GM21526 (cell line): ENCODE data around the gene RAPGEF1.

Experiments
- ATAC-seq: cut with Tn5 transposase; IDR thresholded peaks from one replicate; pipeline ENCODE4 v1.9.1; 2021; ENCODE audit warnings: moderate library complexity; ENCODE audit not compliant: unreplicated experiment, low FRiP score

Gene RAPGEF1

DNA sequence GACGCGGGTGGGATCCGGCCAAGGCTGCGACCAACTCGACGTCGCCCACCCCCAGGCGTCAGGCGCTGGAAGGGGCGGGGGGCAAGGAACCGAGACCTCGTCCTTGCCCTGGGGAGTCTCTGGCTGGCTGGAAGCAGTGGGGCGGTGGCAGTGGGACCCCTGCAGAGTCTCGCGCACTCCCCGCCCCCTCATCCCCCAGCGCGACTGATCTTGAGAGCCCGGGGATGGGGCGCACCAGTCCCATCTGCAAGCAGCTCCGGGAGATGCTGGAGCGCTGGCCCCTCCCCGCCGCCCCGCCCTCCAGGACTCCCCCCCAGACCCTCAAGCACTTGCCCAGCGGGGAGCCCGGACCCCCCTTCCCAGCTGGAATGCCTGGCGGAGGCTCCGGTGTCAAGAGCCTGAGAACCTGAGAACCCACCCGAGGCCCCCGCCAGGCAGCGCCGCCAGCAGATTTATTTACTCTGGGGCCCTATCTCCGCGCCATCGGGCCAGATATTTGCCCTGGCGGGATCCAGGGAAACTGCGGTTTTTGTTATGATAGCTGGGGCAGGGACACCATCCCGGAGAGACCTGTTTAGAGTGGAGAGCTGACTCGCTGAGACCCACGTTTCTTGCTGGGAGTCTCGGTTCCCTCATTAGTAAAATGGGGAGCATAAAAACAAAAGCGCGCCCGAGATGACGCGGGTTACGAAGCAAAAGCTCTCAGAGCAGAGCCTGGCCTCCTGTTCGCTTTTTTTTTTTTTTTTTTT is 193.4 kb downstream of the RAPGEF1 start:
- no peak for ATAC-seq

DNA sequence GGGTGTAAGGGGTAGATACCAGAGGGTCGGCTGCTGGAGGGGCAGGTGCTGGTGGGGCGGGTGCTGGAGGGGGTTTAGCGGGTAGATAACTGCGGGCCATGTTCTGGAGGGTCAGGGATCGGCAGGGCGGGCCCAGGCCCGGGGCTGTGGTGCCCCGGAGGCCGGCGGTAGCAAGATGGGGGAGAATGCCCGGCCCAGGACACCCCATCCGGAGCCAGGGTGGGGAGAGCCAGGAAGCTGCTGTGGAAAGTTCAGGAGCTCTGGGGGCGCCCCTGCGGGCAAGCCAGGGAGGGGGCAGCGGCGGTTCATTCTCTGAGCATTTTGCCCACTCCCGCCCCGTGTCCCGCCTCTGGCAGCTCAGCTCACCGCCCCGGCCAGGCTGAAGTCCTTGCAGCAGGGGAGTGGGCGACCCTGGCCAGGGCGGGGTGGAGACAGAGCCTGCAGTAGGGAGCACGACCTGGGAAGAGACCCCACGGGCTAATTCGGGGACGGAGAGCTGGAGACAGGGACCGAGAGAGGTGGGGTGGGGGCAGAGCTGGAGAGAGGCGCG is 194.0 kb downstream of the RAPGEF1 start:
- ATAC-seq: no peak

DNA sequence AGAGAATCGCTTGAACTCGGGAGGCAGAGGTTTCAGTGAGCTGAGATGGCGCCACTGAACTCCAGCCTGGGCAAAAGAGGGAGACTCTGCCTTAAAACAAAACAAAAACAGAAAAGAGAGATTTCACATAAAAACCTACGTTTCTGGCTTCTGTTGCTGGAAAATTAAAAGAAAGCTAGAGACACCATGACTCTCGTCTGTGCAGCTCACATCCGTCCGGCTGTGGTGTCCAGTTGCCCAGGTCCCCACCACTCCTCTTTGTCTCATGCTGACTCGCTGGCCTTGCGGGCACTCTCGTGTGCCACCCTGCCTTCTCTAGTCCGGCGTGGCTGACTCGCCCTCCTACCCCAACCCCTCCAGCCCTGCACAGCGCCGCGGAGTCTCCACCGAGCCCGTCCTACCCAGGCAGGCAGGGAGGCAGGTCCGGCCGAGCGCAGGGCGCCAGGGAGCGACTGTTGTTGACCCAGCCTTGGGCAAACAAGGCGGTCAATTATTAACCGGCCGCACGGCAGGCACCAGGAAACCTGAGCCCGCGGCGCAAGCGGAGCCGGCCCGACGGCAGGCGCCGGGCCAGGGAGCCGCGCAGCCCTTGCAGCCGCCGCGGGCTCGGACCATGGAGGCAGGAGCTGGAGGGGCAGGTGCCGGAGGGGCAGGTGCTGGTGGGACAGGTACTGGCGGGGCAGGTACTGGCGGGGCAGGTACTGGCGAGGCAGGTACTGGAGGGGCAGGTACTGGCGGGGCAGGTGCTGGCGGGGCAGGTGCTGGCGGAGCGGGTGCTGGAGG is 194.7 kb downstream of the RAPGEF1 start, which contains the start of gene PRRT1B:
Gene PRRT1B, plus strand, starts transcription at position 521 of the 783 bp plus-strand sequence. Its CDS starts 93 bp downstream, at position 614.
- no peak for ATAC-seq

DNA sequence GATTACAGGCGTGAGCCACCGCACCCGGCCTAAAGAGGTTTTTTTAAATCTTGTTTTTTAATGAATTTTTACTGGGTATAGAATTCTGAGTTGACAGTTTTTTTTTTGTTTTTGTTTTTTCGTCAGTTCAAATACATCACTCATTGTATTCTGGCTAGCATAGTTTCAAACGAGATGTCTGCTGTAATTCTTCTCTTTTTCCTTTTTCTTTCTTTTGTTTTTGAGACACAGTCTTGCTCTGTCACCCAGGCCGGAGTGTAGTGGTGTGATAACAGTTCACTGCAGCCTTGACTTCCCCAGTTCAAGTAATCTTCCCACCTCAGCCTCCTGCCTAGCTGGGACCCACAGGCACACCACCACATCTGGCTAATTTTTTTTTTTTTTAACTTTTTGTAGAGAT is 196.7 kb downstream of the RAPGEF1 start:
- ATAC-seq: no peak

DNA sequence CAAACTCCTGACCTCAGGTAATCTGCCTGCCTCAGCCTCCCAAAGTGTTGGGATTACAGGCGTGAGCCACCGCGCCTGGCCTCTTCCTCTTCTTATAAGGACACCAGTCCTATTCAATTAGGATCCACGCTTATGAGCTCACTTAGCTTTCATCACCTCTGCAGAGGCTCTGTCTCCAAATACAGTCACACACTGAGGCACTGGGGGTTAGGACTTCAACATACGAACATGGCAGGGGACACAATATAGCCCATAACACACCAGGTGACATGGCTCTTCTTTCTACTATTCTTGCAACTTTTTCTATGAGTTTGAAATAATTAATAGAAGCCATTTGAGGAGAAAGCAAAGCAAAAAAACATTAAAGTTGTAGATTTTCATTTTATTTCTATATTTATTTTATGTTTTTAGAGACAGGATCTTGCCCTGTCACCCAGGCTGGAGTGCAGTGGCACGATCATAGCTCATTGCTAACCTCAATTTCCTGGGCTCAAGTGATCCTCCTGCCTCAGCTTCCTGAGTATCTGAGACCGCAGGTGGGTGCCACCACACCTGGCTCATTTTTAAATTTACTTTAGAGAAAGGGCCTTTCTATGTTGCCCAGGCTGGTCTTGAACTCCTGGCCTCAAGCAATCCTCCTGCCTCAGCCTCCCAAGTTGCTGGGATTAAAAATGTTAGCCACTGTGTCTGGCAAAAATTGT is 200.5 kb downstream of the RAPGEF1 start:
- ATAC-seq: no peak

DNA sequence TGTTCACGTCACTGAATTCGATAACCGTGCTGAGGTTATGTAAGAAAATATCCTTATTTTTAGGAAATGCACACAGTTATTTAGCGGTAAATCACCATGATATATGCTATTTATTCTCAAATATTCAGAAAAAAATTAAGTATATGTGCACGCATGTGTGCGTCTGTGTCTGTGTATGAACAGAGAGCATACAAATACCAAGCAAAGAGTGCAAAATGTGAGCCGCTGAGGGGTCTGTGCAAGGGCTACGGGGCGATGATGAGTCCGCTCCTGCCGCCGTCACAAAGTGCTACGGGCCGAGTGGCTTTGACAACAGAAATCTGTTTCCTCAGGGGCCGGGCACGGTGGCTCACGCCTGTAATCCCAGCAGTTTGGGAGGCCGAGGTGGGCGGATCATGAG is 201.9 kb downstream of the RAPGEF1 start:
- ATAC-seq: no peak

DNA sequence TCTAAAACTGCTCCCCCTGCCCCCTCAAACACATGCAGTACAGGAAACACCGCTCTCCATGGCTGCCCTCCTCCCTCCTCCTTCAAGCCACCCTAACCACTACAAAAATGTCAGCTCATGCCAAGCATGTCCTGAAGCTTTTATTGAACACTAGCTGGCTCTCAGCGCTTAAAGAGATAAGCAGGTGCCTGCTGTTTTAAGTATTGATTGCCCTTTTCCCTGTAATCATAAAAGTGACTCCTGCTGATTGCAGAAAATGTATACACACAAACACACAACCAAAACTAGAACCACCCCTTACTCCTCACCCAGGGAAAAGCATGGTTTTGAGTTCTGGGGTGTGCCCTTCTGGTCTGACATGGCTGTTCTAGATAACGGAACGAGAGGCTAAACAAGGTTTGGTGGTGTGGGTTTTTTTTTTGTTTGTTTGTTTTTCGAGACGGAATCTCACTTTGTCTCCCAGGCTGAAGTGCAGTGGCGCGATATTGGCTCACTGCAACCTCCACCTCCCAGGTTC is 205.1 kb downstream of the RAPGEF1 start:
- ATAC-seq: no peak

DNA sequence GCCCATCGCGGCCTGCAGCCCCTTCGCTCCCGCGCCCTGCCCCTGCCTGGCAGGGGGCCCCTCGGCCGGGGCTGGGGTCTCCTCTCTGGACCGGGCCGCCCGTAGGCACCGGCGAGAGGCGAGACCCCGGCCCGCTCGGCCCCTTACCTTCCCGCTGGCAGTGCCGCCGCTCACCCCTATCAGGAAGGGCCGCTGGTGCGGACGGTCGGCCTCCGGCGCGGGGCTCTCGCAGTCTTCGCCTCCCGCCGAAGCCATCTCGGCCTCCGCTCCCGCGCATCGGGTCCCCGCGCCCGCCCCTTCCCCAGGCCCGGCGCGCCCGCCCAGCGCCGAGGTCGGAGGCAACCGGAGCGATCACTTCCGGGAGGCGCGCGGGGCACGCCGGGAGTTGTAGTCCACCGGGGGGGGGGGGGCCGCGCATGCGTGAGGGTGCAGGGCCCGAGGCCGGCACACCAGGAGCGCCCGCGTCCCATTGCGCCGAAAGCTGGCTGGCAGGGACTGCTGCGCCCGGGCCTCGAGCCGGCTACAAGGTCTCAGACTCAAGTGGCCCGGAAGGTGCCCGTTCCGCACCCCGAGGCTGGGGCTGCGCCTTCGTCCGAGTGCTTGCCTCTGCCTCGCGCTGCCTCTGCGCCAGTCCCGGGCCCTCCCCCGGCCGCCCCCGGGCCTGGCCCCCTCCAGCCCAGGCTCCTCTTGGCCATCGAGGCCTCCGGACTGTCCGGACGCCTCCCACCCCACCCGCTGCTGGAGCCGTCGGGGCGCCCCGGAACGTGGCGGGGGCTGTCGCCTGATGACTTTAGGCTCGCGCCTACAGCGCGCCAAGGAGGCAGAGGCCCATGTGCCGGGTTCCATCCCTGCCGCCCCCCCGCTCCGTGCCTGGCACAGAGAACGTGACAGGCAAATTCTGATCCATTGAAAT is 208.7 kb downstream of the RAPGEF1 start, which contains the start of gene UCK1:
Gene UCK1, minus strand, starts transcription at position 344 of the 913 bp plus-strand sequence. Its CDS starts 89 bp downstream, at position 255.
- peak; percentile 68 for ATAC-seq

DNA sequence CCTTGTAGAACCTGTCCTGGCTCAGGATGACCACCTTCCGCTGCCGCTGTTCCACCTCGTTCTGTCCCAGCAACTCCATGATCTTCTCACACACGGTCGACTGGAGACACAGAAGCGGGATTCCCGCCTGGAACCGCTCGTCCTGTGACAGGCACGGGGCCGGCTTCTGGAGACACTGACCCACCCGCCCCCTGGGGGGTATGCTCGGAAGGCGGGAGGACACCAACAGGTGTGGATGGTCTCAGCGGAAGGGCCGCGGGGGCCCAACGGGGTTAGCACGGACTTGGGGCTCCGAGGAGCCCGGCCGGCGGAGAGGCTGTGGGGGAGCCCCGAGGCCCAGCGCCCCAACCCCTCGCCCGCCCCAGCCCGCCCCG is 209.3 kb downstream of the RAPGEF1 start:
- ATAC-seq: peak; percentile 19

DNA sequence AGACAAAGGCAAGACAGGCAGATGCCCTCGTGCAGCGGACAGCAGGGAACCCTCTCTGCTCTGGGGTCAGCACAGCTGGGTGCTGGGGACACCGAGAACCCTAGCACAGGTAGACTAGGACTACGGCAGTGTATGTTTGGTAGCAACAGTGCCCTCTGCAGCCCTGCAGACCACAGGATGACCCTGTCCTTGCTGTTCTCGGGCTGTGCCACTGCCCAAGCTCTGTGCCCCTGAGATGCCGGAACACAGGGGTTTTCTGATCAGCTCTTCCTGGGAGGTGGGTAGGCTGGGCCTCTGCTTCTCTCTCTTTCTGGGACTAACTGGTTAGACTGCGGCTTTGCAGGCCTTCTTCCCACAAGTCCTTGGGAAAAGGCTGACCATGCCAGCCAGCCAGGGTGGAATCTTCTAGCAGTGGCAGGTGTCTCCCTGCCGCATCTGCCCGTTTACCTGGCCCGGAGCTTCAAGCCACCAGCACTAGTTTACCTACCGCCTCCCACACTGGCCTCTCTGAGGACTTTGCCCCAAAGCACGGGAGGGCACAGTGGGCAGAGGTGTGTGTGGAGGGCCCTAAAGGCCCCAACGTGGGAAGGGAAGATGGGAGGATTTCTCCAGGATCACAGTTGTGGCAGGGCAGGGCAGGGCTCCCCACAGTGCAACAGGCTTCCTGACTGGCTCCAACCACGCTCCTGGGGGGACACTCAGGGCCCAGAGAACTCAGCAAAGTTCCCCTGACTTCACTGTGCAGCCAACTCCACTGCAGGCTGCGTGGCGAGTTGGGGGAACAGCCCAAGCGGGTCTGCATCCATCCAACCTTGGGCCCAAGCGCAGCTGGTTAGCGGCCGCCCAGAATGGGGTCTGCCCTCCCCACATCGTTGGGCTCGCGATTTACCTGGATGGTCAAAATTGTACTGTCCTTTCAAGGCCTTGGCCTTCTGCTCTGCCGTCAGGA is 210.0 kb downstream of the RAPGEF1 start:
- no peak for ATAC-seq

DNA sequence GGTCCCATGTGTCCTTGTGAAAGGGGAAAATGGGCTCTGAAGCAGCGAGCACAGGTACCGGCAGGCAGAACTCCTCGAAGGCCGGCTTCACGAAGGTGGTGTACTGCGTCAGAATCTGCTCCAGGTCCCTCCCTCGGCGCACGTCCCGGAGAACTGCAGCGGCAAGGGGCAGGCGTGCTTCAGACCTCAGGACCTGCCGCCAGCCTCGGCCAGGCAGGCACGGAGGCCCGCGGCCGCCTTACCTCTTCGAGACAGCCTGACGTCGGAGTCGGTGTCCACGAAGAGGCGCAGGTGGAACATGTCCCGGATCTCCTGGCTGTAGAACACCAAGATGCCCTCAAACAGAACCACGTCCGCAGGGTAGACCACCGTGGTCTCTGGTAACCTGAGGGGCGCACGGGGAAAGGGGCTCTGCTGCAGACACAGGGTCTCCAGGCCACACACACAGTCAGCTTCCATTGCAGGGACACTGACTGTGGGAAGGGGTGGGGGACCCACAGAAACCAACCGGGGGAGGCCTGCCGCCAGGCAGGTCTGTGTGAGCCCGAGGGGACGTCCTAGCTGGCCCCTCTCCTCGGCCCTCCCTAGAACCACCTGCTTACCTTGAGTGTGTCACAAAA is 210.9 kb downstream of the RAPGEF1 start:
- ATAC-seq: no peak

DNA sequence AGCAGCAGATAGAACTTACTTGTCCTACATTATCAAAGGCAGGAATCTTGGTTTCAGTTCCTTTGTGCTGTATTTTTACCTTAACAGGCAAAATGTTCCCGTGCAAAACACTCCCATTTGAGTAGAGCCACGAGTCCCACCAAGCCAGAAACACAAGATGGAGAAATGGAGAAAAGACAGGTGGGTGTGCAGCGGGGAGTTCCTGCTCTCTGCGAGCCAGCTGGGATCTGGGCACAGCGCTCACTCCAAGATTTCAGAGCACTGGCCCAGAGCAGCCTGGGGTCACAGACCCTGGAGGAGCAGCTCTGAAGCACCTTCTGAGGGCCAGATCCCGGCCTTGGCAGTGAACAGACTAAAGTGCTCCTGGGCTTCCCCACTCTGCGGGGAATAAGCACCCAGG is 211.7 kb downstream of the RAPGEF1 start:
- no peak for ATAC-seq
